ENCODE data around the gene PGS1.

The PGS1 gene

DNA sequence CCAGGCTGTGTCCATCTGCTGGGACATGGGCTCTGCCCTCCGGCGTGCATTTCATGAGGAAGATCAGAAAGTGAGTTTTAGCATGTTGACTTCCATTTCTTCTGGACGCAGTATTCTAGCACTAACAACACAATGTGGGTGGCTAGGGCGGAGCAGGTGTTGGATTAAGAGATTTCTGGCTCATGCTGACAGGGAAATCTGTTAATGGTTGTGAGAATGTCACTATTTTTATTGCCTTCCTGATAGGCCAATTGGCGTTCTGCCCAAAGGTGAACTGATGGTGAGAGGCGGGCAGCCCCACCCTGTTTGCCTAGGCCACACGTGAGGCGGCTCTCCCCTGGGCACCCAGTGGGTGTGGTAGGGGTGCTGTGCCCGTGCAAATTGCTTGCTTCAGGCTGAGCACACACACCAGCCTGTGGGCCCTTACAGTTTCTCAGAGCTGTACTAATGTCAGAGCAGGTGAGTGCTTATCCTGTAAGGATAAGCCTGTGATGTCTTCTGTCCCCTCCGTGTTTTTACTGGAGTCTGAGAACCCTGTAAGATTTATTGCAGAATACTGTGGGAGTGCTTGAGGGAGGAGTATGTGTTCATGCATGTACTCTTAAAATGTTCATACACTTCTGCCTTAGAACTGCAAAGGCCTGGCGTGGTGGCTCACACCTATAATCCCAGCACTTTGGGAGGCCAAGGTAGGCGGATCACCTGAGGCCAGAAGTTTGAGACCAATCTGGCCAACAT lies 30.9 kb downstream of the PGS1 start:
- DNase-seq: no peak

DNA sequence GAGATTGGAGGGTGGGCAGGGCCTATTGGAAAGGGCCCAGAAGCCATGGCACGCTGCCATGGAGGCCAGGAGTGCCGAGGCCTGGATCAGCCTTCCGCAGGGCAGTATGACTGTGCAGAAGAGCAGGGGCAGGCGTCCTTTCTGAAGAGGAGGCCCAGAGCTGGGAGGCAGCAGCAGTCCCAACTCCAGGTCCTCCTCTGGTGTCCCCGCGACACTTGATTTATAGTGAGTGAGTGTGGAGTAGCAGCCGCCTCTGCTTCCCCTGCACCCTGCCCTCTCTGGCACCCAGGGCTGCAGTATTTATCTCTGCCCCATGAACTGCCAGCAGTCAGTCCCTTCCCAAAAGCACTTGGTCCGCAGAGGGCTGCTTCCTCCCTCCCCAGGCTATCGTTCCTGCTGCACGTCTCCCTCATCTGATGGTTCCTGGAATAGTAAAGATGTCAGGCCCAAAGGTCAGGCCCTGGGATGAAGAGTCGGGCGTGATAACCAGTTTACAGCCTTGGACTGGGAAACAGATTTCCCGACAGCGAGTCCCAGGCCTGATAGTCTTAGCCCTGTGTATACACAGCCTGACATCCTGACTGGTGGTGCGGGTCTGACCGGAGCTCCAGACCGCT lies 32.9 kb downstream of the PGS1 start:
- DNase-seq: no peak

DNA sequence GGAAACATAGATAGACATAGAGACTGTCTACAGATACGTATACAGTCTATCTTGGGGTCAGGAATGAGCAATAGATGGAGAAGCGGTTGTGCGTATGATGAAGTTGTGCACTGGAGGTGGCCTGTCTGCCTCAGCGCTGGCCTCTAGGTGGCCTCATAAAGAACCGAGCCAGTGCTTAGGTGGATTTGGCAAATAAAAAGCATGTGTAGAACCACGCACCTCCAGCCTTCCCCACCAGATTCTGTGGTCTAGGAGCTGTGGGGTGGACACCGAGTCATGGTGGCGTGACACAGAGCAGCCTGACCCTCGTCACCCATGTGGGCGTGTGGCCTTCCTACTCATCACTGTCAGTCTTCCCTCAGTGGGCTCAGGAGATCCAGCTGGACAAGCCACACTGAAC lies 34.0 kb downstream of the PGS1 start:
- peak; percentile 28 for DNase-seq

DNA sequence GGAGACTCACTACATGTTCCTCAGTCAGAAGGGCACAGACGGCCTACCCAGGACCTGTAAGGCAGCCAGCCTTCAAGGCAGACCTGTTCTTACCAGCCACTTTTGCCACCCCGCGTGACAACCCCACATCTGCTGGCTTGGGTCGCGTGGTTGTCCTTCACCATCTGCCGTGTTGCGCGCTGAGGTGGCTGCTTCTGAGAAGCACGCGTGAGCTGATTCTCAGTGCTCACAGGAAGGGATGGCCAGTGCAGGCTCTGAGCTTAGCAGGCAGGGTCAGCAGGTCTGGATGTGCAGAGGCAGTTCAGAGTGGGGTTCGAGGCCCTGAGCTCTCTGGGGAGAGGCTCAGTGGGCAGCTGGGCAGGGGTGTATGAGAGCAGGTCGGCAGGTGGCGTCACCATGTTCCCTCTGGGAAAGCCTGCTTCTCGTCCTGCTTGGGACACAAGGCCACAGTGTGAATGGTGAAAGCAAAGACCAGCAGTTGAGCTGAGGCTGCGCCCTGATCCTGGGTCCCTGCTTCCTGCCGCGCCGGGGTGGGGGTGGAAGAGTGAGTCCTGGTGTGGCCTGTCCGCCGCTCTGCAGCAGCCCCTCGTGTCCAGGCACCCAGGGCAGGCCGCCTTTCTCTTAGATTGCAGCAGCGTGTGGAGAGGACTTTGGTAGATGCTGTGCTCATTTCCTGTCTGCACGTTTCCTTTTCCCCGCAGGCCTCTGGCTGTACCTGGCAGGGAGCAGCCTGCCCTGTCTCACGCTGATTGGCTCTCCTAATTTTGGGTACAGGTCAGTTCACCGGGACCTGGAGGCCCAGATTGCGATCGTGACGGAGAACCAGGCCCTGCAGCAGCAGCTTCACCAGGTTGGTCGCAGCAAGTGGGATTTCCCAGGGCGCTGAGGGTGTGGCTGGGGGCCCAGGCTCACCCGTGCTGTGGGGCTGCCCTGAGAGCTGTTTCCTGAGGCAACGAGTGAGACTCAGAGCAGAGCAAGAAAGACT lies 36.0 kb downstream of the PGS1 start:
- DNase-seq: peak; percentile 66

DNA sequence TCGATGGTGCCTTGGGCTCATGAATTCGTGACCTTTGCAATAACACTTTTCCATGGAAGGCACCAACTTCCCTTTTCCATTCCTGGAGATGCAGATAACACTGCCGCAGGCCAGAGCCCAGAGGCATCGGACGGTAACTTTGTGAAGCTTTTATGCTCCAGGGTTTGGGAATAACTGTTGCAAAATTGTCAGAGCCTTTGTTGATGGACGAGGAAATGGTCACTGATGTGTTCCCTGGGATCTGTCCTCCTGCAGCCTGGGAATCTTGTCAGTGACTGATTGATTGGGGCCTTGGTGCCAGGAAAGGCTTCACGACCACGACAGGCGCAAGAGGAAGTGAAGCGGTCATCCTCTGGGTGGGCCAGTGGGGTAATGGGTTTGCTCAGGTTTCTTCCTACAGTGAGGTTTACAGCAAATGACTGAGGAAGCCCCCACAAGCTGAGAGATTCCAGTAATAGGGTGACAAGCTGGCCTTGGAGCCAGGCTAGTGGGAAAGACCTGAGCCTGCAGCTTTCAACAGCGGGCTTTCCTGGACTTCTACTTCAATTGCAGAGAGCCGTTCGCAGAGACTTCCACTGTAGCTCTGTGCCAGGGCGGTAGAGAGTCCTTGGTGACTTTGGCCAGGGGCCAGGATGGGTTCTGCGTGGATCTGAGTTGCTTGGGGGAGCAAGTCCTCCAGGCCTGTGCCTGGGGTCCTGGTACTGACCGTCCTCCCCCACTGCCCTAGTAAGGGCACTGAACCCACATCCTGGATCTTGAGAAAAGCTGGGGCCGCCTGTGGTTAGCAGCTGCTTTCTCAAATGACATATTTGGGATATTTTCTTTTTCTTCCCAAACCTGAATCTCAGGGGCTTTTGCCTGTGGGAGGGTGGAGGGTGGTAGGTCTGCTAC lies 37.6 kb downstream of the PGS1 start:
- no peak for DNase-seq

DNA sequence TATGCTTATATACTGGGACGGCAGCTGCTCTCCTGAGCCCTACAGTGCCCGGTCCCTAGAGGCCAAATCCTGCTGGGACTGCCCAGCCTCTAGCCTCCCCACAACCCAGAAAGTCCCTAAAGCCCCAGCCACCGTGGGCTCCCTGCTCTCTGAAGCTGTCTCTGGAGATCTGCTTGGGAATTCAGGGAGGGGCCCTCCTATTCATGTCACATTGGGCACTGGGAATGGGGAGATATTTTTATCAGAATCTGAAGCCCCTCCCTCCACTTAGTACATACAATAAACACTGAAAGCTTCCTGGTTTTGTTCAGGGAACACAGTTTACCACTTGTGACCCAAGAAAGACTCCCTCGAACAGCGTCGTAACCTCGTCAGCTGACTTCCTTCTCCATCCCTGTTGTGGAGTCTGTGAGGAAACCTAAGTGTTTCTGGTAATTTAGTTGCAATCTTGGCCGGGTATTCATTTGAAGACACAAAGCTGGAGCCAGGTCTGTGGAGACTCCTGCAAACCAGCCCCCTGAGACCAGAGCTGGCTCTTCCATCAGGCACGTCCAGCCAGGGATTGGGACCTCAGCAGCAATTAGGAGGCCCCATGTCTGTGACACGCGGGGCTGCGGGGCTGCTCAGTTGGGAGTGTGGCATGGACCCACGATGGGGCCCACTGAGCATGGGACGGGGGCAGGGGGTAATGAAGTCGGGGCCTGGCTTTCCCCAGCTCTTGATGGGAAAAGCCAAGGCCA lies 38.5 kb downstream of the PGS1 start:
- no peak for DNase-seq

DNA sequence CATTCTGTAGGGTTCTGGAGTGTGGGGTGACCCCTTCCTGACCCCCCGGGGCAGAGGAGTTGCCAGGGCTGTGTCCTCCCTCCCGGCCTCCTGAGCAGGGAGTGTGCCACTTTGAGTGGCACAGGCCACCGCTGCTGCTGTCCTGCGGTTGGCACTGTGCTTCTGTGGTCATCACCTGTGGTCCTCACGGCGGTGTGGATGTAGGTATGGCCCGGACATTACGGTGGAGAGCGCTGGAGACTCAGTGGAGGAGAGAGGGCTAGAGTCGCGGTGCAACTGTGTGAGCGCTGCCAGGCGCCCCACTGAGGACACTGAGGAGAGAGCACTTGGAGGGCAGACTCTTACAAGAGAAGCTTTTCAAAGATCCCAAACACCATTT lies 39.1 kb downstream of the PGS1 start:
- DNase-seq: no peak

DNA sequence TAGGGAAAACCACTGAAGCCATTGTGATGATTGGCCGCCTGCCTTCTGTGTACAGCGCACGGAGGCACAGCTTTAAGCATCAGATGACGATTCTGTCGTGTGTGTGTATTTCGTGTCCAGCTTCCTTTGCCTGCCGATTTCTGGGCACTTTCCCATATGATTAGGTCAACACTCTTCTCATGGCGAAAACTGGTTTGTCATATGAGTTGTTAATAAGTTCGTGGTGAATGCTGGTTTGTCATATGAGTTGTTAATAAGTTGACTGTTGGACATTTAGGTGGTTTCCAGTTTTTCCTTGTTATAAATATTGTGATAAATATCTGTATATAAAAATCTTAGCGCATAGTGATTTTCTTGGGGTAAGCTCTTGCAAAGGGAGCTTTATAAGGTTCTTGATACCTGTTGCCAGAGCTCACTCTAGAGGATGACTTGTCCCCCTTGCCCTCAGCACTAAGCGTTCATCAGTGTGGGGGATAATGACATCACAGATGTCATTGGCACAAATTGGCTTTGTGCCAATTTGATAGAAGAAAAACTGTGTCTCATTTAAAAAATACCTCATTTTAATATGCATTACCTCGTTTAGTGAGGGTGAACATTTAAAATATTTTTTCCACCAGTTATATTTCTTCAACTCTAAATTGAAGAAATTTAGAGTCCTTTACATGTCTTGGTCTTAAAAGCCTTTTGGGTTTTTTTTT lies 40.0 kb downstream of the PGS1 start:
- DNase-seq: no peak

DNA sequence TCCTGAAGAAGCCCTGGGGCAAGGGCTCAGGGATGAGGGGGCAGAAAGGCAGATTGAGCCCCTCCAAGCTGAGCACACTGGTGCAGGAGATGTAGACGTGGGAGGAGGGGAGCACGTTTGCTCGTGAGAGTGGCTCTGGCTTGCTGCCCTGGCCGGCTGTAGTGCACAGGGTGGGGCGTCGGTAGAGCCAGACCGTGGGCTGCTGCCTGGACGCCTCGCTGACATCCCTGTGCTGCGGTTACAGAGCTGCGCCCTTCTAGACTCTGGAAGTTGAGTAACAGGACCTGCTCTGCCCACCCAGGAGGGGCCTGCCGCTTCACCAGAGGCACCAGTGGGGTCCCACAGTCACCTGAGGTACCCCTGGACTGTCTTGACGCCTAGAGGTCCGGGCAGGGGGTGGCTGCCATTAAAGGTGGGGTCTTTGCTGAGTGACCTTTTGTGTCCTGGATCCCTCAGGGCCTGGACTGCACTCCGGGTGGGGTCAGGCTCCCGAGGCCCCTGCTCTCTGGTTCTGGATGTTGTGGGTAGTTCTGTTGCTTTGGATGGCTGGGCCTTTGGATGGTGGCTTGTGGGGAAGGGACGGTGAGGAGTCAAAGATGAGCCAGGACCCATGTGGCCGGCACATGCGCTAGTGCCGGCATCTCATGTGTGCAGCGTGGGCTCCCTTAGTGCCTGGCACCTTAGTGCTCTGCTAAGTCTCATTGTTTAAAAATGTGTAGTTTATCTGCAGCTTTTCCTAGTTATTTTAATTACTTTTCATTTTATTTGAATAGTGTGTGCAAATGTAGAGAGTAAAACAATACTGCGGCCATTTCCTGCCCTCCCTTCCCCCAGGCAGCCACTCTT lies 41.7 kb downstream of the PGS1 start:
- DNase-seq: no peak

DNA sequence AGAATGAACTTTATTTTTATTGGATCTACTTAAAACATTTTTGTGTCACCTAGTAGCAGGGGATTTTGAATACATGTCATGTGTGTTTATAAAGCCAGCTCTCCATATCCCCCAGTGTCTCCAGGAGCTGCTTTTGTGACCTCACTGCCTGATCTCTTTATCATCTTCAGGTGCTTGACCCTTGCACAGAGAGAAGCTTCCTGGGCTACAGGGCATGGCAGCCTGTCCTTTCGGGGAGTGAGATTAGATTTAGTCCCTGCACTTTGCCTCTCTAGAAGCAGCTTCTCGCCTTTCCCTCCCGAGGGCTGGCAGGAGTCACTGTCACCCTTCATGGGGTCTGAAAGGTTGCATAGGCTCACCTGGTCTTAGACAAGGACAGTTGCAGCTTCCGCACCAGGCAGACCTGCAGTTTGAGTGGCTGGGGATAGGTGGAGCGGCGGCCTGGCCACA lies 42.7 kb downstream of the PGS1 start:
- DNase-seq: no peak

DNA sequence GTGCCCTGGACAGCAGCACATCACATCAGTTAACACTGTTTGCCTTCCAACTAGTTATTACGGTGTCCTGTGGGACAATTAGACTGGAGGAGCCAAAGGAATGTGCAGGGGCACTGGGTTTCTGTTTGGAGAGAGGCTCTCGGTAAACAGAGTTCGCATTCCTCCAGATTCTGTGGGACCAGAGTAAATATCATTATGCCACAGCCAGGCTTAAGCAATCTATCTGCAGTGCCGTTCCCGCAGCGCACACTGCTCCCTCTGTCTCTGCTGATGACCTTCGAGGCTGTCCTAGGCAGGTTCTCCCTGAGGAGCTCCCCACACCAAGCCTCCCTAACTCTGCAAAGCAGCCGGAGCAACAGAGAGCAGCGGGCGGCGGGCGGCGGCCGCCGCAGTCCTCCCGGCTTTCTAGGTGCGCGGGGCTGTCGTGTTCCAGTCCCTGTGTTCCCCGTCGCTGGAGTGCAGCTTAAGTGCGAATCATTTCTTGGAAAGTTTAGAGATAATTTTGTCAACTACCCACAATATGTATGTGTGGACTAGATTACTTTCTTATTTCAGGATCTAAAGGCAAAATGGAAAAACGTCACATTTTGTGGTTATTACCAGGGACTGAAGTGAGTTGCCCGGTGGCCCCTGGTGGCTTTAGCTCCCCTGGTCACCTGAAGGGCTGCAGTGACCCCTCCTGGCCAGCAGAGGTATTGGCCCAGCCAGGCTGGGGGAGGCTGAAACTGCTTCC lies 43.3 kb downstream of the PGS1 start:
- peak; percentile 80 for DNase-seq

DNA sequence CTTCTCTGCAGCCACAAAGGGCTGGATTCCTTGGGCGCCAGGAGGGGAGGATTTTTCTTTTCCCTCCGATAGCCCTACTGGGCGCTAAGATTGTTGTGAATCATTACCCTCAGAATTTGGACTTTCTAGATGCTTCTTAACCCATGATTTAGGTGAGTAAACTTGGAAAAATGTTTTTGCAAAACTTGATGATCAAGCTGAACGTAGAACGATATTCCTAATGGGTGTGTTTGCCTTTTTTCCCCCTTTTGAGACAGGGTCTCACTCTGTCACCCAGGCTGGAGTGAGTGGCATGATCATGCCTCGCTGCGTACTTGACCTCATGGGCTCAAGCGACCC lies 43.8 kb downstream of the PGS1 start:
- DNase-seq: no peak

DNA sequence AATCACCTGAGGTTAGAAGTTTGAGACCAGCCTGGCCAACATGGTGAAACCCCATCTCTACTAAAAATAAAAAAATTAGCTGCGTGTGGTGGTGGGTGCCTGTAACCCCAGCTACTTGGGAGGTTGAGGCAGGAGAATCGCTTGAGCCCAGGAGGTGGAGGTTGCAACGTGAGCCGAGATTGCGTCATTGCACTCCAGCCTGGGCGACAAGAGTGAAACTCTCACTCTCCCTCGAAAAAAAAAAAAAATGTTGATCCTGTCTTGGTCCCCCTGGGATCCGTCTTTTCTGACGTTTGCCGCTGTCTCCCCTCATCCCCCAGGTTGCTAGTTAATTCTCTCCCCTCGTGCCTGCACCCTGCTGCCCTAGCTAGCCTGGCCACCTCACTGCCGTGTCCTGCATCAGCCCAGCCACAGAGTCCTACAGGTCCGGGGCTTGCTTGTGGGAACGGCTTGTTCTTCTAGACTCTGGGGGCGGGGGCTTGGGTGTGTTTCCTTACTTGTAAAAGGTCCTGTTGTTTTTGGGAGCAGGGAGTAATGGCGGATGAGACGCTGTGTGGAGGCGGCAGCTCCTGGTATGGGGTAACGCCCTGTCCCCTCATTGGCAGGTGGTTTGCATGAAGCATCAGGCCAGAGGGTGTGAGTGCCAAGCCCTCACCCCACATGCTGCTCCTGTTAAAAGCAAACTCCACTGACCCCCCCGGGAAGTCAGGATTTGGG lies 44.6 kb downstream of the PGS1 start:
- no peak for DNase-seq

DNA sequence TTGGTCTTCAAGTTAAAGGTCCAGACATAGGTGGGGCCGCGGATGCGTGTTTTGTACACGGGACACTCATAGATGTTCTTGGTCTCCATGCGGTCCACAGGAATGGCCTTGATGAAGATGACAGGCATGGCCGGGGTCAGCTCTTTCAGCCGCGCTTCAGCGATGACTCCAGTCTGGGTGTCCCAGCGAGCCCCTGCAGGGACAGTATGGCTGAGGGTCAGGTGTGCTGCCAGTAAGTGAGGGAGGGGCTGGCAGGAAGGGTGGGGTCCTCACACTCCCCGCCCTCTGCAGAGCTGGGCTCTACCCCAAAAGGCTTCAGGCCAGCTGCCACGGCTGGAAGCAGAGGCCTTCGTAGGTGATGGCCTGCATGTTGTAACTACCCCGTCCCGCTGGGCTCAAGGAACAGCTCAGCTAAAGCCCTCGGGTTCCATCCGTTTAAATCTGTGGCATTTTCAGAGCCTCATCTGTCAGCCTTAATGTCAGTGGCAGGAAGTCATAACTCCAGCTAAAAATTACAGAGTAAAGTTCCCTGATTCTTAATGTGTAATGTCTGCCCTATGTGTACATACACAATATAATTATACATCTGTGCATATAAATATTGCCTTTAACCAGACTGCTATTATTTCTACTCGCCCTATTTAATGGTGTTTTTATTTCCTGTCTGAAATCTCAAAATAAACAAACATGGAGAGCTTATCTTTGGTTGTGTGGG lies 45.7 kb downstream of the PGS1 start:
- DNase-seq: no peak

DNA sequence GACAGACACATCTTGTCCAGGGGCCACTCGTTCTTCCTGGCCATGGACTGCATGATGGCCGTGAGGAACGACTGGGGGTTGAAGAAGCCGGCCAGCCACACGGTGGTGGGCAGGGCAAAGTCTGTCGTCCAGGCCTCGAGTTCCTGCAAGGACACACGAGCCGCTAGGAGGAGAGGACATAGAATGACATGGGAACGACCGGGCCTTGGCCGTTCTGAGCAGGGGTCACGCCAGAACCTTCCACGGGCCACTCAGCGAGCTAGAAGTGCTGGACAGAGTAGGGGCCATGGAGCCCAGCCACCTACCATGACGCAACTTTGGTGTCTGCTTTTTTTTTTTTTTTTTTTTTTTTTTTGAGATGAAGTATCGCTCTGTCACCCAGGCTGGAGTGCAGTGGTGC lies 47.0 kb downstream of the PGS1 start:
- DNase-seq: no peak

DNA sequence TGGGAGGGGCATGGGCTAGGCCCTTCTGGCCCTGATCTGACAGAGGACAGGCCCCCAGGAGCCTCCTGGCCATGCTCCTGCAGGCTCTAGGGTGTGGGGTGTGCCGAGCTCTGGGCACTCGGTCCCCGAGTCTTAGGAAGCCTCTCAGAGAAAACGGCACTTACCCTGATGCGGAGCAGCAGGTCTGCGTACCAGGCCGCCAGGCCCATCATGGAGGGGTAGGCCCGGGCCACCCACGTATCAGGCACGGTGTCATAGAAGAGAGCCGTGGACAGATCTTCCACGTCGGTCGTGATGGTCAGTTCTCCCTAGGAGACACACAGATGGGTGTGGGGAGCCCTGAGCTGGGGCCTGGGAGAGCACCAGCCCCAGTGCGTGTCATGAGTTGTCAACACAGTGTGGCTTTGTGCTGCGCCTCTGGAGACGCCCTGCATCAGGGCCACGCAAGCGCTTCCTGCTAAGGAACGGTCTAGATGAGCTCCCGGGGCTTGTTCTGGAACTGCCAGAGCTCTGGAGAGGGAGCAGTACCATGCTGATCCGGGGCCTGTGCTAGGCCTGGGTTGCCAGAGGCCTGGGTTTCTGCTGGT lies 47.9 kb downstream of the PGS1 start:
- DNase-seq: no peak

DNA sequence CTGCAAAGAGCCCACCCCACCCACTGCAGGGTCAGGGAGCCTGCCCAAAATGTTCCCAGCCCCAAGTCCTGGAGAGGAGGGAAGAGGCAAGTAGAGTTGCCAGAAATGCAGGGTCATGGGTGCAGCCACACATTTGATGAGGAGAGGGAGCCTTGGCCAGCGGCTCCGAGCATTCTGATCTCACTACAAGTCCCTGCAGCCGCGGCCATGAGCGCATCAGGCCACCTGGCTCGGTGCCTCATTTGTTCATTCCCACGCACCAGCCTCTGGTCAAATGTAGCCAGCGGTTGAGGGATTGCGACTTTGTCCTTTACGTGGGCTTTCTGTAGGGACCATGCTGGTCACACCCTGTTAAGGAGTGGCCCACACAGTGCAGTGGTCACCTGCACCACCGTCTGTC lies 48.7 kb downstream of the PGS1 start:
- no peak for DNase-seq

DNA sequence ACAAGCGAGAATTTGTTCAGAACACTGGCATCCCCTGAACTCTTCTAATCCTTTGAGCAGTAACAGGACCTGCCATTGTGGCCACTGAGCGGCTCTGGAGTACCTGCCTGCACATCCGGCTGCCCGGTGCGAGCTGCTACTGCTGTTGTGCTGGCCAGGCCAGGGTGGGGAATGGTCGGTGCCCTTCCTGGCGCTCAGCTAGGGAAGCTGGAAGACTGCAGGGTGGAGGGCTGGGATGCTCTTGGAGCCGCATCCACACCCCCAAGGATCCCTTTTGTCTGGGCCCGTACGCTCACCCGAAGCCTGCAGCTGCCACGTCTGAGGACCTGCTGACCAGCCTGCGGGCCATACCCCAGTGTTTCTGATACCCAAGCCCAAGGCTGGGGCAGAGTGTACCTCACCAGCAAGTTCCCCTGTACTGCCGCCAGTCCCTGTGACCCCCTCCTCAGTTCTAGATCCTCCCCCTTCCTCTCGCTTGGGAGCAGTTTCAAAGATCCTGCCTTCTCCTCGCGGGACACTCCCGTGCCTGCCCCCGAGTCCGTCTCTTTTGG lies 49.7 kb downstream of the PGS1 start:
- DNase-seq: no peak
